Fibroblast of the conjunctiva (primary cell): ENCODE data around the gene COL5A2.

ENCODE experiments used
- DNase-seq: peaks from one replicate; pipeline ENCODE4 v3.0.0-alpha.2; 2010; ENCODE audit warnings: low read depth

COL5A2 gene

DNA sequence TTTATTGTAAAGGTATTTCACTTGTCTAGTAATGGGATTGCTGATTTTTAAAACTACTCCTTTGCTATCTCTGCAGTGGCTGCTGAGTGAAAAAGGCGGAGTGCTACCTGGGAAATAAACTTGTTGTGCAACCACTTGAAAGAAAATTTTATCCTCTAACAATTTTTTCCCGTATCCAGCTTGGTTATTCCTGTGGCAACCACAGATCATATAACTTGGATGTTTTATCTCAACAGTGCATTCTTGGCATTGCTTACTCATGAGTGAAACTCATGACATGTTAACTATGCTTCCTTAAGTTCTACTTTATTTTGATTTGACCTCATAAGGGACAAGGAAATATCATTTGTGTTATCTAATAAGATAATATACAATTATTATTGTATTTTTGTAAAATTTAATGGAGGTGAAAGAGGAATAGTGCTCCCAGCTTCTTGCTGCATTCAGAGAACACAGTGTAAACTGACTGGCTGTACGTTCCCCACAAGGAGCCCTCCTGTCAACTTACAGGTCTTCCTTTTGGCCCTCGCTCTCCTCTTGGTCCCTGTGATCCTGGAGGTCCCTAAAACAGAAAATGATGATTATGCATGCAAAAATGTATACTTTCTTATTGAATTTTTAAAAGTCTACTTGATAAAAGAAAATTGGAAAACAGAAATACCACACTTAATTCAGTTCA, 82.7 kb downstream of the COL5A2 start:
- peak; percentile 43 for DNase-seq

GRCh38 chr2:189095101-189095500, 84.5 kb downstream of the COL5A2 start:
- no peak for DNase-seq

DNA sequence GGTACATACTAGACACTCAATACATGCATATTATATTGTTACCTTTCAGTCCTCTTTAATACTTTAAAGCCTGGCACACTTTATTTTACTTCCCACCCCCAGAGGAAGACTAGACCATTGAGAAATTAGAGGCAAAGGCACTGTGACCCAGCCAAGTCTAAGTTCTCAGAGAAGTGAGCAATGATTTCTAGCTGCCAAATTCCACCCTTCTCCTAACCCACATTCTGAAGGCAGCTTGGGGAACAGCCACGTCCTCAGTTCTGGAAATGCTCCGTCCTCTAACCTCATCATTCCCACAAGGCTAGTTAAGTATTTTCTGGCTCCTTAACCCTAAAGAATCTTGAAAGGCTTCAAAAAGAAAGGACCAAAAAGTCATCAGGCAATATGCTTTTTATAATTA, 86.6 kb downstream of the COL5A2 start:
- DNase-seq: peak; percentile 55

DNA sequence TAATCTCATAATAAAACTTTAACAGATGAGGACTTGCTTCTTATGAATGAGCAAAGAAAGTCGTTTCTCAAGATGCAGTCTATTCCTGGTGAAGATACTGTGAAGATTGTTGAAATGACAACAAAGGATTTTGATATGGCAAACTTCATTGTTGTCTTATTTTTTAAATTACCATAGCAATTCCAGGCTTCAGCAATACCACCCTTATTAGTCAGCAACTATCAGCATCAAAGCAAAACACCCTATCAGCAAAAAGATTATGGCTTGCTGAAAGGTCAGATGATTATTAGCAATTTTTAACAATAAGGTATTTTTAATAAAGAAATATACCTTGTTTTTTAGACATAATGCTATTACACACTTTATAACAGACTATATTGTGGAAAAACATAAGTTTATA, 88.3 kb downstream of the COL5A2 start:
- DNase-seq: no peak

DNA sequence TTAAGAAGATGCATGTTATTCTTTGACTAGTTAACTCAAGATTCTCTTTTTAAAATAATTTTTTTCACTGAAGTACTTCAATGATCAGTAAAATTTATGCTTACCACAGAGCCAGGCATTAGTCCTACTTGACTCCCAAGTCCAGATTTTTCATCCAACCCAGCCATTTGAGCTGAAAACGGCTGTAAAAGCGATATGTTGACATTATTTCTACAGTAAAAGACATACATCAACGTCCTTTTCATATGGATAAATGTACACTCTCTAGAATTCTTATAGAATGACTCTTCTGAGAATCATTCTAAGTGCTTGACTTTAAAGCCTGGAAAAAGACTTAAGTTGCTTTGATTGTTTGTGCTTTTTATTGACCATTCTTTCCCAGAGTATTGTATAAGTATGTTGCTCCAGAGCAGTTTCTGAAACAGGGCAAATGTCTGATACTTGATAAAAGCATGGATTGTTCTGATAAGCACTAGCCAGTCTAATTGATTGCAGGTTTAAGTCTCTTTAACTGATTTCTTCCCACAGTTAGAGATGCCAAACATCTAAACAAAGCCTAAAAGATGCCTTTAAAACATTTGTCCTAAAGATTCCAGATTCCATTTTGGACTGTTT, 90.9 kb downstream of the COL5A2 start:
- DNase-seq: no peak

GRCh38 chr2:189086710-189087109, 92.9 kb downstream of the COL5A2 start:
- peak; percentile 41 for DNase-seq

- DNase-seq: no peak
Observed at GRCh38 chr2:189086250-189086649, 93.3 kb downstream of the COL5A2 start.

DNA sequence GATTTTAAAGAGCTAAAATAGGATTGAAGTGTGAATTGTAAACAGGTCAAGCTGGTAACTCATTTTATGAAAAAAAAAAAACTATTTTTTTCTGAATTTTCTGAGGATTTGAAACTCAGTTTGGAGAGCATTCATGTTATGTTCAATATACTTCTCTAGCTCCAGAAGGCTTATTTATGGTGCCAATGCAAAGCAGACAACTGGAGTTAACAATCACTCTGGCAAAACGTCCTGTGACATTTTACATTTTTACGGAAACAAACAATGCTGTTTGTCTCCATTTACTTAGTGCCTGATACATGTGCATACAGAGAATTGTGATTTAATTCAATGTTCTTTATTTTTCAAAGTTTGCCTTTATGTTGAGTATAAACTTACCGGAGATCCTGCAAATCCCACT, 96.0 kb downstream of the COL5A2 start:
- no peak for DNase-seq

DNA sequence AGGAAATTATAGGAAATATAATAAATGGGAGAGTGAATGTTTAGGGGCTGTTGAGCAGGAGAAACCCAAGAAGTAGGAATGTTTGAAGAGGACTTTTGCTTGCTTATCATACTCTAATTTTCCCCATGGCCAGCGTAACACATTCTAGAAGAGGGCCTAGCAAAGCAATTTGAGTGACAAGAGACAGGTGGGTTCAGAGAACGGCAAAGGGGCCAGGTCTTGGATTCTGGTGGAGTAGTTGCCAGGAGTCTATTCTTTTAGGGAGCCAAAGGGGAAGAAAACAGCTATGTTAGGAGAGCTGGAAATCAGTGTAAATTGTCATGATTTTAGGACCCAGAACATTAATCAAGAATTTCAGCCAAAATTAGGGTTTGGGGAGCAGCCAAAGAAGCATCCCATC, 96.5 kb downstream of the COL5A2 start:
- no peak for DNase-seq

GRCh38 chr2:189082376-189082975, 97.1 kb downstream of the COL5A2 start:
- DNase-seq: no peak

GRCh38 chr2:189076572-189076971, 103.0 kb downstream of the COL5A2 start:
- DNase-seq: peak; percentile 14

DNA sequence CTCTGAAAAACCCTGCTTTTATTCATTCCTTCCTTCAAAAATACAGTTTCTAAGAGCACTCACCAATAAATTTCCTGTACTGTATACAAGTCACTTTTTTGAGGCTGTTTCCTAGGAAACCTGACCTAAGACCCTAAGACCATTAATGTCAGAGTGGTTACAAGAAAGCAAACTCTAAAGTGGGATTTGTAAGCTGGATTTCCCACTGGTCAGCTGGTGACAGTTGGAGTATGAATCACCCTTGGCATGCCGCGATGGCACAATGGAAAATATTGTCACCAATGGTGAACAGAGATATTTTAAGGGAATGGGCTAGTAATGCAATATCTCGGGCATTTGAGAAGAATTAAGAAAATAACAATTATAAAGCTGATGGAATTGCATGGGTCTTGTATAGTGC, 103.4 kb downstream of the COL5A2 start:
- DNase-seq: no peak

DNA sequence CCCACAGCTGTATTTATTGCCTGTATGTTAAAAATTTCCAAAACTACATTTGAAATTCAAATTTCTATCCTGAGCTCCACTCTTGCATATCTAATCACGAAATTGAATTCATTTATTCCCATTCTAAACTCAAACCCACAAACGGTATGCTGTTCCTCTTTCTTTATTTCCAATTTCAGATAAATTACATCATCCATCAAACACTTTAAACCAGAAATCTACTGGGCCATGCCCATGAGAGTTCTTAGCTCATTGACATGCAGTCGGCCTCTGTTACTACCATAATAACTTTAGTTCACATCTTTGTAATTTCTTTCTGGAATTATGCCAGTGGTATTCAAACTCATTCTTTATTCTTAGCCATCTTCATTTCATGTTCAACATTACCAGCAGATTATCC, 105.1 kb downstream of the COL5A2 start:
- DNase-seq: peak; percentile 10

DNA sequence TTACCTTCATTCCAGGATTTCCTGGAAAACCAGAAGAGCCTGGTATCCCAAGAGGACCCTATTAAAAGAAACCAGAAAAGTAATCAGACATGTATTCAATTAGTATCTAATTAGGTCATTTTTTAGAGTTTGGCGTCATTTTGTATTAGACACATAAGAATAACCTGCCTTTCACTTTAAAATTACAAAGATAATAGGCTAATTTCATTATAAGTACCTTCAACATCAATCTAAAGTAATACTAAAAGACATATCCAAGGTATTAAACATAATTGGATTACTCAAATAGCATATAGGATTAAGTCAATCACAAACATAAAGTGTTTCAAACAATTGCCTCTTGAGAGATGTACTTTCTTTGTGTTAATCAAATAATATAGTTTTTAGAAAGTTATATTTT, 107.5 kb downstream of the COL5A2 start:
- no peak for DNase-seq

DNA sequence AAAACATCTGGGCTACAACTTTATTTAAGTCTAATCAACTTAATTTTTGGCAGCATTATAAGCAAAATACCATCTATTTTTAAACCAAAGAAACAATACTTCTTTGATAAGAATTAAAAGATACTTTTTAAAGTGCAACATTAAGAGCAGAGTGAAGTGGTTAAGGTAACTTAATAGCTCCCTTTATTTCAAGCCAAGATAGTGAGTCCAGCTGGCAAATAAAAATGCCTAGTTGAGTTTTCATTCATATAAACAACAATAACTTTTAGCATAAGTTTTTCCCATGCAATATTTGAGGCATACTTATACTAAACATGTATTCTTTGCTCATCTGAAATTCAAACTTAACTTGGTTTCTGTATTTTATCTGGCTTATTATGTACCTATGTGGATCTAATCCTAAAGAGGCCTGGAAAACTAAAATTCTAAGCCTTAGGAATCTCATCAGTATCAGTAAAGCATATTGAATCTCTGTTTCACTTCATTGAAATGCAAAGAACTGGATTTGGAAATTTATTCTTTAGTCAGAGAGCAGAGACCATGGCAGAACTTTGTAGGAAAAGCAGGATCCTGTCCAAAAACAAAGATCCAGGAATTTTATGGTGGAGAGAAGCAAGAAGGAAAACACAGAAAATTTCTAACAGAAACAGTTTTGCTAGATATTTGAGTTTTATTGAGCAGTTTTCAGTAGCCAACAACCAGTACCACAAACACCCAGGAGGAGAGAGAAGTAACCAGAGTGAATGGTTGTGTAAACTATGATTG, 109.5 kb downstream of the COL5A2 start:
- no peak for DNase-seq

- DNase-seq: no peak
Observed at GRCh38 chr2:189066037-189066436, 113.5 kb downstream of the COL5A2 start.

DNA sequence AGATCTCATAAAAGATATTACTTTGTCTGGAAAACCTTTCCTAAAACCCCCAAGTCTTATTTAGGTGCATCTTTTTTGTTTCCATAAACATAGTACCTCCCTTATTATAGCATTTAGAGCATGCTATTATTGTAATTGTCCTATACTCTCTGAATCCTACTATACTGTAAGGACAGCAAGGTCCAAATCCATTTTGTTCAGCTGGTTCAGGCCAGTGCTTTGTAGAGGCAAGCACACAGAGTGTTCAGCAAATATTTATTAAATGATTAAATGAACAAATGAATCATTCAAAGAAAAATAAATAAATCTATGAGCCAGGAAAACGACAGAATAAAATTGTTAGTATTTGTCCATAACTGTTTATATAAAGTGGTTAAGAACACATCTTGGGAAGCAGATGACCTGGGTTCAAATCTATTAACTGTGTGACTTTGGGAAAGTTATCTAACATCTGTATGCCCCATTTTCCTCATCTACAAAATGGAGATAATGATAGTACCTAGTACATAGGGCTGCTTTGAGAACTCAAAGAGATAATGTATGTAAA, 119.4 kb downstream of the COL5A2 start:
- DNase-seq: no peak

- no peak for DNase-seq
Observed at GRCh38 chr2:189057316-189057715, 122.2 kb downstream of the COL5A2 start.

- DNase-seq: no peak
Observed at GRCh38 chr2:189056200-189057106, 123.1 kb downstream of the COL5A2 start.

- no peak for DNase-seq
Observed at GRCh38 chr2:189050165-189050712, 129.3 kb downstream of the COL5A2 start.

DNA sequence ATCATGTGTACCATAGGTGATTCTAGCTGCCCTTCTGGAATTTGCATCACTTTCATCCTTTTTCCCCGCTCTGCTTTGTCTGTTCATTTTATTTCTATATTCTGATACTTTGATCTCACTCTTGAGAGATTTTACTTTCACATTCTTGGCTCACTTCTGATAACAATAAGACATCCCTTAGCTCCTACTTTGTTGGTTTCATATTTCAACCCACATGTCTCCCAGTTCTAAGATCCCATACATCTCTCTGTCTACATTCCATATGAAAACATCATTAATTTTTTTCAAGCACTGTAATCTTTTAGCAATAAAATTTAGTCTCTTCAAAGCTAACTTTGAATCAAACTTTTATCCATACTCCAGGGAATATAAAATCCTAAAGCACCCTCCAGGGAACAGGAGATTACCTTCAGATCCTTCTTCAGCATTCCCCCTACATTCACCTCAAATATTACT, 129.8 kb downstream of the COL5A2 start:
- no peak for DNase-seq
